ENCODE measurements around the gene CBLC. TPM values are rescaled to one million over a fixed set of nuclear protein-coding genes. Genes with fewer than 3 reads are reported as not detected.

Gene CBLC
- total RNA-seq, 1 experiment from 2014 or later = 0.80 TPM

DNA sequence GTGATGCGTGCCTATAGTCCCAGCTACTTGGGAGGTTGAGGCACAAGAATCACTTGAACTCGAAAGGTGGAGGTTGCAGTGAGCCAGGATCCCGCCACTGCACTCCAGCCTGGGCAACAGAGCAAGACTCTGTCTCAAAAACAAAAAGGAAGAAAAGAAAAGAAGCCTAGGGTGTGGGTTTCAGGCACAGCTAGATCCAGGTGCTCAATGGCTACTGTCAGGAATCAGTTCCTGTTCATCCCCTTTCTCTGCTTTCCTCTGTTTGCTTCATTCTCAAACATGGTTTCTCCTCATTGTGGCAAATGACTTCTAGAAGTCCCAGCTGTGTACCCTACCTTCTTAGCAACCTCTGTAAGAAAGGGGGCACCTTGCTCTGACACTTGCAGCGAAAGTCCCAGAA lies 5.9 kb downstream of the CBLC start:
- no peaks in the 10 kb centered on the region for H3K4me1 ChIP-seq (ENCODE audit: control insufficient read depth, insufficient read depth, low read length)
- DNase-seq (ENCODE audit: low read depth, low spot score) = no peak
- CTCF ChIA-PET = interaction anchor here (0.6 kb wide), 1 partner anchor 13 kb away, joined by 5 read pairs; no protein-coding TSS in a partner anchor
- TF ChIP-seq TCF7L2 (IDR thresholded peaks at IDR 0.05; ENCODE audit: low read depth, low read length) (no peak), SIN3A (IDR thresholded peaks at IDR 0.05; ENCODE audit: borderline replicate concordance, insufficient read depth, low read depth, low read length) (no peak), POLR2AphosphoS5 (IDR thresholded peaks at IDR 0.05; ENCODE audit: low read depth, low read length) (no peak)
- TF ChIP-seq, protein P1, sequence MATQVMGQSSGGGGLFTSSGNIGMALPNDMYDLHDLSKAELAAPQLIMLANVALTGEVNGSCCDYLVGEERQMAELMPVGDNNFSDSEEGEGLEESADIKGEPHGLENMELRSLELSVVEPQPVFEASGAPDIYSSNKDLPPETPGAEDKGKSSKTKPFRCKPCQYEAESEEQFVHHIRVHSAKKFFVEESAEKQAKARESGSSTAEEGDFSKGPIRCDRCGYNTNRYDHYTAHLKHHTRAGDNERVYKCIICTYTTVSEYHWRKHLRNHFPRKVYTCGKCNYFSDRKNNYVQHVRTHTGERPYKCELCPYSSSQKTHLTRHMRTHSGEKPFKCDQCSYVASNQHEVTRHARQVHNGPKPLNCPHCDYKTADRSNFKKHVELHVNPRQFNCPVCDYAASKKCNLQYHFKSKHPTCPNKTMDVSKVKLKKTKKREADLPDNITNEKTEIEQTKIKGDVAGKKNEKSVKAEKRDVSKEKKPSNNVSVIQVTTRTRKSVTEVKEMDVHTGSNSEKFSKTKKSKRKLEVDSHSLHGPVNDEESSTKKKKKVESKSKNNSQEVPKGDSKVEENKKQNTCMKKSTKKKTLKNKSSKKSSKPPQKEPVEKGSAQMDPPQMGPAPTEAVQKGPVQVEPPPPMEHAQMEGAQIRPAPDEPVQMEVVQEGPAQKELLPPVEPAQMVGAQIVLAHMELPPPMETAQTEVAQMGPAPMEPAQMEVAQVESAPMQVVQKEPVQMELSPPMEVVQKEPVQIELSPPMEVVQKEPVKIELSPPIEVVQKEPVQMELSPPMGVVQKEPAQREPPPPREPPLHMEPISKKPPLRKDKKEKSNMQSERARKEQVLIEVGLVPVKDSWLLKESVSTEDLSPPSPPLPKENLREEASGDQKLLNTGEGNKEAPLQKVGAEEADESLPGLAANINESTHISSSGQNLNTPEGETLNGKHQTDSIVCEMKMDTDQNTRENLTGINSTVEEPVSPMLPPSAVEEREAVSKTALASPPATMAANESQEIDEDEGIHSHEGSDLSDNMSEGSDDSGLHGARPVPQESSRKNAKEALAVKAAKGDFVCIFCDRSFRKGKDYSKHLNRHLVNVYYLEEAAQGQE (IDR thresholded peaks at IDR 0.05; ENCODE audit: insufficient read depth in 1 of 2, low read depth in 2 of 2, low read length in 1 of 2) = no peak
- TF ChIP-seq, protein P2, sequence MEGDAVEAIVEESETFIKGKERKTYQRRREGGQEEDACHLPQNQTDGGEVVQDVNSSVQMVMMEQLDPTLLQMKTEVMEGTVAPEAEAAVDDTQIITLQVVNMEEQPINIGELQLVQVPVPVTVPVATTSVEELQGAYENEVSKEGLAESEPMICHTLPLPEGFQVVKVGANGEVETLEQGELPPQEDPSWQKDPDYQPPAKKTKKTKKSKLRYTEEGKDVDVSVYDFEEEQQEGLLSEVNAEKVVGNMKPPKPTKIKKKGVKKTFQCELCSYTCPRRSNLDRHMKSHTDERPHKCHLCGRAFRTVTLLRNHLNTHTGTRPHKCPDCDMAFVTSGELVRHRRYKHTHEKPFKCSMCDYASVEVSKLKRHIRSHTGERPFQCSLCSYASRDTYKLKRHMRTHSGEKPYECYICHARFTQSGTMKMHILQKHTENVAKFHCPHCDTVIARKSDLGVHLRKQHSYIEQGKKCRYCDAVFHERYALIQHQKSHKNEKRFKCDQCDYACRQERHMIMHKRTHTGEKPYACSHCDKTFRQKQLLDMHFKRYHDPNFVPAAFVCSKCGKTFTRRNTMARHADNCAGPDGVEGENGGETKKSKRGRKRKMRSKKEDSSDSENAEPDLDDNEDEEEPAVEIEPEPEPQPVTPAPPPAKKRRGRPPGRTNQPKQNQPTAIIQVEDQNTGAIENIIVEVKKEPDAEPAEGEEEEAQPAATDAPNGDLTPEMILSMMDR (IDR thresholded peaks at IDR 0.05) = no peak
- H3K27ac ChIP-seq (ENCODE audit: low read length) = no peak overlapping the region
- no peak overlapping the region for H3K4me3 ChIP-seq (ENCODE audit: low read depth in 2 of 2, low read length in 2 of 2)
- ATAC-seq = no peak
- in situ Hi-C loops (cut with HindIII; ENCODE audit: low pct_unique_long_range_greater_than_20kb, low sequenced_read_pairs) = no loop called here
- no TSS peak for BruUV-seq (replicated peaks)
- no peaks in the 10 kb centered on the region for H3K9me3 ChIP-seq (ENCODE audit: control insufficient read depth, insufficient read depth, low read depth, low read length)
- no peaks in the 10 kb centered on the region for H3K27me3 ChIP-seq (ENCODE audit: control insufficient read depth, insufficient read depth, low read length)
- POLR2A ChIA-PET = interaction anchor here (0.5 kb wide), 1 partner anchor 48 kb away, joined by 3 read pairs; no protein-coding TSS in a partner anchor
- no peaks in the 10 kb centered on the region for H3K36me3 ChIP-seq (ENCODE audit: control insufficient read depth, insufficient read depth, low read length)
- intact Hi-C loops (cut with micrococcal nuclease; ENCODE audit: unreplicated experiment) = no loop called here

DNA sequence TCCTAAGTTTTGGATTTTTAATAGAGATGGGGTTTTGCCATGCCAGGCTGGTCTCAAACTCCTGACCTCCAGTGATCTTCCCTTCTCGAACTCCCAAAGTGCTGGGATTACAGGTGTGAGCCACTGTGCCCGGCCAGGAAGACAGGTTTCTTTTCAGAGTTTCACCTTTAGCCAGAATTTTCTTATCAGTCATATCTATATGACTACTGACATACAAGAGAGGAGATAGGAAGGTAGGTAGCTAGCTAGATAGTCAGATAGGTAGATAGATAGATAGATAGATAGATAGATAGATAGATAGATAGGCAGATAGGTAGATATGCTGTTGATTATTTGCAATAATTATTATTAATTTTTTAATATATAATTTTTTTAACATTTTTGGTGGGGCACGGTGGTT lies 7.6 kb downstream of the CBLC start:
- Histone ChIP-seq H3K4me1 (ENCODE audit: control insufficient read depth, insufficient read depth, low read length) (no peaks in the 10 kb centered on the region), H3K27me3 (ENCODE audit: control insufficient read depth, insufficient read depth, low read length) (no peaks in the 10 kb centered on the region), H3K4me3 (ENCODE audit: low read depth in 2 of 2, low read length in 2 of 2) (no peak overlapping the region), H3K9me3 (ENCODE audit: control insufficient read depth, insufficient read depth, low read depth, low read length) (no peaks in the 10 kb centered on the region), H3K36me3 (ENCODE audit: control insufficient read depth, insufficient read depth, low read length) (no peaks in the 10 kb centered on the region), H3K27ac (ENCODE audit: low read length) (no peak overlapping the region)
- BruUV-seq (replicated peaks) = no TSS peak
- POLR2A ChIA-PET = no interaction called here
- in situ Hi-C loops (cut with HindIII; ENCODE audit: low pct_unique_long_range_greater_than_20kb, low sequenced_read_pairs) (no loop called here), intact Hi-C loops (cut with micrococcal nuclease; ENCODE audit: unreplicated experiment) (no loop called here)
- TF ChIP-seq, protein P1 (IDR thresholded peaks at IDR 0.05; ENCODE audit: insufficient read depth in 1 of 2, low read depth in 2 of 2, low read length in 1 of 2) = no peak
- no peak for TF ChIP-seq SIN3A (IDR thresholded peaks at IDR 0.05; ENCODE audit: borderline replicate concordance, insufficient read depth, low read depth, low read length)
- TF ChIP-seq, protein P2 (IDR thresholded peaks at IDR 0.05) = no peak
- no peak for TF ChIP-seq TCF7L2 (IDR thresholded peaks at IDR 0.05; ENCODE audit: low read depth, low read length)
- TF ChIP-seq POLR2AphosphoS5 (IDR thresholded peaks at IDR 0.05; ENCODE audit: low read depth, low read length) = no peak
- DNase-seq (ENCODE audit: low read depth, low spot score) (no peak), ATAC-seq (no peak)
- CTCF ChIA-PET = interaction anchor here (0.7 kb wide), 1 partner anchor 68 kb away, joined by 7 read pairs; no protein-coding TSS in a partner anchor
